AG10803 (cell line): ENCODE results near the gene FILIP1L.
A peak's percentile ranks its signal among the peaks of the same experiment; 100 is the strongest.

Experiments used
- DNase-seq: peaks from one replicate; pipeline ENCODE4 v3.0.0; 2010; ENCODE audit warnings: low read depth
- H3K4me3 ChIP-seq: 2 replicates; pipeline ENCODE4 v1.5.1; 2011; ENCODE audit warnings: mild to moderate bottlenecking, low read length, control low read depth
- TF ChIP-seq, protein P1 (sequence below): conservative IDR thresholded peaks from 2 replicates; pipeline ENCODE4 v1.5.1; 2011; ENCODE audit warnings: mild to moderate bottlenecking, low read length, control low read depth, inconsistent platforms

FILIP1L gene

DNA sequence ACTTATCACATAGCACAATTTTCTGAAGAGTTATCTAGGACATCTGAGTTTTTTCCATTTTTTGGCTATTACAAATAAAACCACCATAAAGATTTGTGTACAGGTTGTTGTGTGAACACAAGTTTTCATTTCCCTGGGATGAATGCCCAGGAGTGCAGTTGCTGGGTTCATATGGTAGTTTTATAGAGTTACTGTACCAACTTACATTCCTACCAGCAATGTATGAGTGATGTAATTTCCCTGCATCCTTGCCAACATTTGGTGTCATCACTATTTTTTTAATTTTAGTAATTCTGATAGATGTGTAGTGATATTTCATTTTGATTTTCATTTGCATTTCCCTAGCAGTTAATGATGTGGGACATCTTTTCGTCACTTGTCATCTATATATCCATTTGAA, 20.5 kb downstream of the FILIP1L start:
- TF ChIP-seq, protein P1, sequence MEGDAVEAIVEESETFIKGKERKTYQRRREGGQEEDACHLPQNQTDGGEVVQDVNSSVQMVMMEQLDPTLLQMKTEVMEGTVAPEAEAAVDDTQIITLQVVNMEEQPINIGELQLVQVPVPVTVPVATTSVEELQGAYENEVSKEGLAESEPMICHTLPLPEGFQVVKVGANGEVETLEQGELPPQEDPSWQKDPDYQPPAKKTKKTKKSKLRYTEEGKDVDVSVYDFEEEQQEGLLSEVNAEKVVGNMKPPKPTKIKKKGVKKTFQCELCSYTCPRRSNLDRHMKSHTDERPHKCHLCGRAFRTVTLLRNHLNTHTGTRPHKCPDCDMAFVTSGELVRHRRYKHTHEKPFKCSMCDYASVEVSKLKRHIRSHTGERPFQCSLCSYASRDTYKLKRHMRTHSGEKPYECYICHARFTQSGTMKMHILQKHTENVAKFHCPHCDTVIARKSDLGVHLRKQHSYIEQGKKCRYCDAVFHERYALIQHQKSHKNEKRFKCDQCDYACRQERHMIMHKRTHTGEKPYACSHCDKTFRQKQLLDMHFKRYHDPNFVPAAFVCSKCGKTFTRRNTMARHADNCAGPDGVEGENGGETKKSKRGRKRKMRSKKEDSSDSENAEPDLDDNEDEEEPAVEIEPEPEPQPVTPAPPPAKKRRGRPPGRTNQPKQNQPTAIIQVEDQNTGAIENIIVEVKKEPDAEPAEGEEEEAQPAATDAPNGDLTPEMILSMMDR: no peak
- peak; percentile 53 for DNase-seq
- no peak overlapping the region for H3K4me3 ChIP-seq

DNA sequence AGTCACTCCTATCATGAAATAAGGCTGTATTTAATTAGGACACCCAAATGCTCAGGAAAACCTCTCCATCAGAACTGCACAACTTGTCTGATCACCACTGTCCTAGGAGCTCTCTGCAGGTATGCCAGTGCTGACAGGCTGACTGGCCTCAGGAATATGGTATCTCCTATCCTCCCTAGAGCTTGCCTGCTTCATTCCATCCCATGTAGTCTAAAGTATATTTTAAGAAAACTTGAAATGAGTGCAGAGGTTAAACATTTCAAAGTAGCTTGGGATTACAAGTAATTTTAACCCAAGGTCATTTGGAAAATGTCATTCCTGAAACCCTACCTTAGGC, 23.7 kb downstream of the FILIP1L start:
- TF ChIP-seq, protein P1: no peak
- DNase-seq: no peak
- H3K4me3 ChIP-seq: no peak overlapping the region

DNA sequence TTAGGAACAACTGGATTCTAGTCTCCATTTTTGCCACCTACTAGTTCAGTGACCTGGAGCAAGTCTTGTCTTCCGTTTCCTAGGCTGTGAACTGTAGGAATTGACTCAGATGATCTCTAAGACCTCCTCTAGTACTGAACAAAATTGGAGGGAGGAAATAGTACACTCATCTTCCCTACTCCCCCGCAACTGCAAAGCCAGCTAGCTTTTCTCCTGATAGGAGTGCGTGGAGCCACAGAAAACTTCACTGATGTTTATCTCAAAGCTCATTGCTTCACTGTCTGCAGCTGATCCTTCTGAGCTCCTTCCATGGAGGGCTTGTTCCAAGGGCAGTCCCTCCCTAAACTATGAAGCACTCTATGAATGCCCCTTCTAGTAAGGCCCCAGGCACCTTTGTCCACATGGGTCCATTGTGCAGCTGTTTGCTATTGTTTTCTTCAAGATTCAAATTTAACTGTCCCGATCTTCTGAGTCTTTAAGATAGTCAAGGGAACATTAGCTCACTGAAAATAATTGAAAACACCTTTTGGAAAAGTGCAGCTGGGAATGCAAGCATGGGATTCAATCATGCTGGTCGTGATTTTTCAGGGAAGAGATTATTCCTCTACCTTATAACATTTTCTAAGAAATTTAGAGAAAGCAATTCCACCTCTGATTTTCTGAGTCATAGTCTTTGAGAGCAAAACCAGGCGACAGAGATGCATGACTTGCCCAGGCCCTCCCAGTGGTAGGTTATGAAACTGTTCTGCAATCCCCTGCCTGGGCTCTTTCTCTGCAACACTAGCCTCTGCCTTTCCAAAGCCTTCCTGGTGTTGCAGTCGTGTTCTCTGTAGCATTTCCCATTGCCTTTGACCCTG, 24.3 kb downstream of the FILIP1L start:
- DNase-seq: peak; percentile 67
- no peak overlapping the region for H3K4me3 ChIP-seq
- TF ChIP-seq, protein P1: peak; percentile 67

DNA sequence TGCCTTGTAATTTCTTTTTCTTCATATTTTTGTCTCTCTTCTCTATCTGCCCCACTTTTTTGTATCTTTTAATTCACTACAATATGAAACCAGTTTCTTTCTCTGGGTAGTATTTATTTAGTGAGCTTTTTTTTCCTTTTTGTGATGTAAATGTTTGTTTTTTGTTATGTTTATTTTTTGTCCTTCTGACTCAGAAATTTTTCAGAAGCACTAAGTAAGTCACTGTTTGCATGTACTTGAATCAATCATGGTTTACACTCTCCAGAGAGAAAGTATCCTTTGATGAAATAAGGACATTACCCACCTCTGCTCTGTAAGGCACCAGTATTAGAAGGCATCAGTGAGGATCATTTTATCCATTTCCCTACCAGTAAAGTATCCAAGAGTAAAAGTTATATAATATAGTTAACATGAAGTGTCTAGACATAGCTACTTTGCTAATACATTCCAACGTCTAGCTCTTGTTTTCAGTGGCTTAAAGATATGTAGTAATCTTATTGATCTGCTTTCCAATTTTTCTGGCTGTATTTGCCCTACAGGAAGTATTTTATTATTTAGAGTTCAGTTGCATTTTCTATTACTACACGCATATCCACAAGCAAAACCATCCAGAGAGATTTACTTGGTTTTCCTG, 25.4 kb downstream of the FILIP1L start:
- DNase-seq: no peak
- TF ChIP-seq, protein P1: no peak
- H3K4me3 ChIP-seq: no peak overlapping the region

DNA sequence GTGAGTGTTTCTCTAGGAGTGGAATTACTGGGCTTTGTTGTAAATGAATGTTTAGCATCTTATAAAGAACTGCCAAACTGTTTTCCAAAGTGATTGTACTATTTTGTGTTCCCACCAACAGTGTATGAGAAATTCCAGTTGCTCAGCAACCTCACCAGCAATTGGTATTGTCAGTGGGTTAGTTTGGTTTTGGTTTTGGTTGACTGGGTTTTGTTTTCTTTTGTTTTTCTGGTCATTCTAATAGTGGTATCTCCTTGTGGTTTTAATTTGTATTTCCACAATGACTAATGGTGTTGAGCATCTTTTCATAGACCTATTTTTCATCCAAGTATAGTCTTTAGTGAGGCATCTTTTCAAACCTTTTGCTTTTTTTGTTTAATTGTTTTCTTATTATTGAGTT, 27.1 kb downstream of the FILIP1L start:
- H3K4me3 ChIP-seq: no peak overlapping the region
- TF ChIP-seq, protein P1: no peak
- peak; percentile 85 for DNase-seq

DNA sequence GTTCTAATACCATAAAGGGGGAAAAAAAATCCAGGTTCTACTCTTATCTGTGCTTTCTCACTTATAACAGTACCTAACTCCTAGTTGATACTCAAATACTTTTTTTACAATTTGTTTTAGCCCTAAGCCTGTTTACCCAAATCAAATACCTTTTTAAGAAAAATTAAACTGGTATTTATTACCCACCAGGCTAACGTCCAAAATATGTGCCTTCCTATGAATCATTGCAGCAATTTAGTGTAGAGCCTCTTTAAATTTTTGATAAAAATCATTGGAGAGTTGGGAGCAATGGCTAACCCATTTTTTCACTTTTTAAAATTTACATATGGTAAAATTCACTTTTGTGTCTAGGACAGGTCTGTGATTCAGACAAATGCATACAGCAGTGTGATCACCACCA, 27.9 kb downstream of the FILIP1L start:
- no peak overlapping the region for H3K4me3 ChIP-seq
- no peak for DNase-seq
- TF ChIP-seq, protein P1: no peak
